Lower leg skin (tissue), 3 donors: Measurements from ENCODE around the gene PYGO2.

Experiments used
- POLR2A ChIP-seq, 2 donors: fragments of 450-650 bp; IDR thresholded peaks; one replicate each; pipeline ENCODE4 v1.6.1; 2016 to 2017; ENCODE audit warnings: antibody characterized with exemption in 2 of 2, mild to moderate bottlenecking in 1 of 2, moderate library complexity in 1 of 2
- TF ChIP-seq, protein P1 (sequence below), 3 donors: fragments of 450-650 bp; IDR thresholded peaks; one replicate each; pipeline ENCODE4 v1.5.1; 2016; ENCODE audit warnings: antibody characterized with exemption in 3 of 3, mild to moderate bottlenecking in 3 of 3, moderate library complexity in 2 of 3

DNA sequence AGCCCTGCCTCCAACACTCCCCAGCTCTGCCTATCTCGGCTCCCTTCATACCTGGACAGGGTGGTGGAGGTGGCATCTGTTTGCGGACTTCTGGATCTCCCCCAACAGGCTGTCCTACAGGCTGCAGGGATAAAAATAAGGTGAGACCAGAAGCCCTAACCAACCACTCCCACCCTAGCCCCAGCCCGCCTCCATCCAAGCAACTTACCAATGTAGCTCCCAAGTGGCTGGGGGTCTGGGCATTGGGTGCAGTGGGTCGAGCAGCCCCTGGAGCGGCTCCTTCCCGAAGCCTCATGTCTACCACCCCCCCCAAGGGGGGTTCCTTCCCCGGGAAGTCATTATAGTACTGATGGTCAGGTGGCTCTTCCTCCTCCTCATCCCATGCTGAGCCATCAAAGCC lies 4.5 kb upstream of the PYGO2 start:
- TF ChIP-seq, protein P1, sequence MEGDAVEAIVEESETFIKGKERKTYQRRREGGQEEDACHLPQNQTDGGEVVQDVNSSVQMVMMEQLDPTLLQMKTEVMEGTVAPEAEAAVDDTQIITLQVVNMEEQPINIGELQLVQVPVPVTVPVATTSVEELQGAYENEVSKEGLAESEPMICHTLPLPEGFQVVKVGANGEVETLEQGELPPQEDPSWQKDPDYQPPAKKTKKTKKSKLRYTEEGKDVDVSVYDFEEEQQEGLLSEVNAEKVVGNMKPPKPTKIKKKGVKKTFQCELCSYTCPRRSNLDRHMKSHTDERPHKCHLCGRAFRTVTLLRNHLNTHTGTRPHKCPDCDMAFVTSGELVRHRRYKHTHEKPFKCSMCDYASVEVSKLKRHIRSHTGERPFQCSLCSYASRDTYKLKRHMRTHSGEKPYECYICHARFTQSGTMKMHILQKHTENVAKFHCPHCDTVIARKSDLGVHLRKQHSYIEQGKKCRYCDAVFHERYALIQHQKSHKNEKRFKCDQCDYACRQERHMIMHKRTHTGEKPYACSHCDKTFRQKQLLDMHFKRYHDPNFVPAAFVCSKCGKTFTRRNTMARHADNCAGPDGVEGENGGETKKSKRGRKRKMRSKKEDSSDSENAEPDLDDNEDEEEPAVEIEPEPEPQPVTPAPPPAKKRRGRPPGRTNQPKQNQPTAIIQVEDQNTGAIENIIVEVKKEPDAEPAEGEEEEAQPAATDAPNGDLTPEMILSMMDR (IDR thresholded peaks at IDR 0.05) = no peak
- no peak for TF ChIP-seq POLR2A (IDR thresholded peaks at IDR 0.05)
